NCI-H345 treated with DMSO at 0.1 percent for 48 hours (cell line): ENCODE results near the gene CFC1B.
"Not testable (repeated sequence)": the region's sequence is repeated elsewhere in the genome, so short reads cannot be mapped to it uniquely, and the experiment has no call there.

Experiments
- DNase-seq: peaks from one replicate; lab custom pipeline; 2025; ENCODE audit not compliant: unreplicated experiment; lab: John Stamatoyannopoulos, UW

Gene CFC1B

GRCh38 chr2:130556441-130556840 lies 35.4 kb downstream of the CFC1B start:
- not testable (repeated sequence) for DNase-seq

- DNase-seq, result not testable (repeated sequence)
Measured at GRCh38 chr2:130566165-130566564, 45.1 kb downstream of the CFC1B start.

GRCh38 chr2:130571929-130572328 lies 50.9 kb downstream of the CFC1B start:
- DNase-seq, result not testable (repeated sequence)

GRCh38 chr2:130574230-130574629 lies 53.2 kb downstream of the CFC1B start:
- DNase-seq, result not testable (repeated sequence)

GRCh38 chr2:130576209-130576784 lies 55.3 kb downstream of the CFC1B start:
- not testable (repeated sequence) for DNase-seq

GRCh38 chr2:130577559-130577958 lies 56.5 kb downstream of the CFC1B start:
- DNase-seq, result not testable (repeated sequence)
